NCI-H460 (cell line): ENCODE results near the gene P2RX2. TPM values are rescaled to one million over a fixed set of nuclear protein-coding genes. Genes with fewer than 3 reads are reported as not detected.
"Not testable (repeated sequence)": the region's sequence is repeated elsewhere in the genome, so short reads cannot be mapped to it uniquely, and the experiment has no call there.

Experiments
- DNase-seq: peaks from one replicate; pipeline ENCODE4 v3.0.0-alpha.2; 2016; ENCODE audit warnings: low read depth; ENCODE audit errors: extremely low read depth
- total RNA-seq: library from RNA; depleted of rRNA; stranded (reverse); fragments of >200 nt; shearing (Covaris generic); gene quantifications from 2 replicates; pipeline ENCODE4 v1.2.3, GENCODE V29; 2014

Gene P2RX2
- total RNA-seq, 1 experiment from 2014 or later, result not detected

- no peak for DNase-seq
Observed at GRCh38 chr12:132582582-132583410, 35.8 kb upstream of the P2RX2 start.

- no peak for DNase-seq
Observed at GRCh38 chr12:132583411-132583710, 35.2 kb upstream of the P2RX2 start.

GRCh38 chr12:132583736-132584135 is 34.8 kb upstream of the P2RX2 start:
- no peak for DNase-seq

GRCh38 chr12:132584429-132584828 is 34.1 kb upstream of the P2RX2 start:
- no peak for DNase-seq

- DNase-seq, result no peak
Observed at GRCh38 chr12:132585177-132585576, 33.4 kb upstream of the P2RX2 start.

GRCh38 chr12:132586929-132587328 is 31.6 kb upstream of the P2RX2 start:
- no peak for DNase-seq

- DNase-seq, result no peak
Observed at GRCh38 chr12:132587781-132588180, 30.8 kb upstream of the P2RX2 start.

- no peak for DNase-seq
Observed at GRCh38 chr12:132588319-132588718, 30.3 kb upstream of the P2RX2 start.

GRCh38 chr12:132588821-132589669 is 29.5 kb upstream of the P2RX2 start:
- no peak for DNase-seq

- no peak for DNase-seq
Observed at GRCh38 chr12:132591107-132591935, 27.3 kb upstream of the P2RX2 start.

- no peak for DNase-seq
Observed at GRCh38 chr12:132592282-132592970, 26.1 kb upstream of the P2RX2 start.

- no peak for DNase-seq
Observed at GRCh38 chr12:132593071-132593470, 25.5 kb upstream of the P2RX2 start.

- DNase-seq, result no peak
Observed at GRCh38 chr12:132593521-132593920, 25.1 kb upstream of the P2RX2 start.

- DNase-seq, result peak; percentile 97
Observed at GRCh38 chr12:132593938-132594358, 24.6 kb upstream of the P2RX2 start.

GRCh38 chr12:132595183-132595582 is 23.4 kb upstream of the P2RX2 start:
- no peak for DNase-seq

GRCh38 chr12:132596016-132596415 is 22.6 kb upstream of the P2RX2 start:
- peak; percentile 12 for DNase-seq

GRCh38 chr12:132597333-132598316 is 21.0 kb upstream of the P2RX2 start:
- no peak for DNase-seq

- DNase-seq, result not testable (repeated sequence)
Observed at GRCh38 chr12:132599502-132599901, 19.1 kb upstream of the P2RX2 start.
